ENCODE data around the gene ZBED3.
"Not testable (repeated sequence)": the region's sequence is repeated elsewhere in the genome, so short reads cannot be mapped to it uniquely, and the experiment has no call there.

GRCh38 chr5:77107035-77107434 is 19.9 kb upstream of the ZBED3 start:
- not testable (repeated sequence) for TF ChIP-seq CTCF (IDR thresholded peaks at IDR 0.05); ZFX (IDR thresholded peaks at IDR 0.05; ENCODE audit: borderline replicate concordance)
